ENCODE measurements around the gene CMTM1. TPM values are rescaled to one million over a fixed set of nuclear protein-coding genes. Genes with fewer than 3 reads are reported as not detected.

CMTM1 gene
- total RNA-seq, 1 donor from 2014 or later, result 8.4 TPM

DNA sequence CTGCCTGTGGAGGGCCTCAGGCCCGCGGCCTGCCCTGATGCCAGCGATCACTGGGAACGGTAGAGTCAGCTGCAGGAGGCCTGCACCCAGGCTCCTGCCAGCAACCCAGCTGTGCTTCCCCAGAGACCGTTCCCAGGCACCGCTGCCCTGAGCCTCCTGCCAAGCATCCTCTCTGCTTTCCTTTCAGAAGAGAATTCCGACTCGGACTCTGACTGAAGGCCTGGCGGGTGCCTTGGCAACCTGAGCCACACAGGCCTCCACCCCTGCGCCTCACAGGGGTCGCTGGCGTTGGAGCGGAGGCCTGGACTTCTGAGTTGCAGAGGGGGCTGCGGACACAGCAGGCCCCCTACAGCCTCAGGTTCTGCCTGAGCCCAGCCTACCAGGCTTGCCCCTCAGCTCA, 46.2 kb downstream of the CMTM1 start:
- H3K4me3 Mint-ChIP-seq, result no peak overlapping the region
- peaks cover 15% of the 10 kb centered on the region for H3K4me1 Mint-ChIP-seq (ENCODE audit: unreplicated experiment)
- no peaks in the 10 kb centered on the region for H3K9me3 Mint-ChIP-seq
- H3K27me3 Mint-ChIP-seq, result no peaks in the 10 kb centered on the region
- H3K27ac Mint-ChIP-seq, result no peak overlapping the region
- DNase-seq (ENCODE audit: extremely low spot score, unreplicated experiment), result no peak
- TF ChIP-seq, protein P1, sequence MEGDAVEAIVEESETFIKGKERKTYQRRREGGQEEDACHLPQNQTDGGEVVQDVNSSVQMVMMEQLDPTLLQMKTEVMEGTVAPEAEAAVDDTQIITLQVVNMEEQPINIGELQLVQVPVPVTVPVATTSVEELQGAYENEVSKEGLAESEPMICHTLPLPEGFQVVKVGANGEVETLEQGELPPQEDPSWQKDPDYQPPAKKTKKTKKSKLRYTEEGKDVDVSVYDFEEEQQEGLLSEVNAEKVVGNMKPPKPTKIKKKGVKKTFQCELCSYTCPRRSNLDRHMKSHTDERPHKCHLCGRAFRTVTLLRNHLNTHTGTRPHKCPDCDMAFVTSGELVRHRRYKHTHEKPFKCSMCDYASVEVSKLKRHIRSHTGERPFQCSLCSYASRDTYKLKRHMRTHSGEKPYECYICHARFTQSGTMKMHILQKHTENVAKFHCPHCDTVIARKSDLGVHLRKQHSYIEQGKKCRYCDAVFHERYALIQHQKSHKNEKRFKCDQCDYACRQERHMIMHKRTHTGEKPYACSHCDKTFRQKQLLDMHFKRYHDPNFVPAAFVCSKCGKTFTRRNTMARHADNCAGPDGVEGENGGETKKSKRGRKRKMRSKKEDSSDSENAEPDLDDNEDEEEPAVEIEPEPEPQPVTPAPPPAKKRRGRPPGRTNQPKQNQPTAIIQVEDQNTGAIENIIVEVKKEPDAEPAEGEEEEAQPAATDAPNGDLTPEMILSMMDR (conservative IDR thresholded peaks at IDR 0.05), result no peak
- H3K36me3 Mint-ChIP-seq, result peaks cover 4% of the 10 kb centered on the region

DNA sequence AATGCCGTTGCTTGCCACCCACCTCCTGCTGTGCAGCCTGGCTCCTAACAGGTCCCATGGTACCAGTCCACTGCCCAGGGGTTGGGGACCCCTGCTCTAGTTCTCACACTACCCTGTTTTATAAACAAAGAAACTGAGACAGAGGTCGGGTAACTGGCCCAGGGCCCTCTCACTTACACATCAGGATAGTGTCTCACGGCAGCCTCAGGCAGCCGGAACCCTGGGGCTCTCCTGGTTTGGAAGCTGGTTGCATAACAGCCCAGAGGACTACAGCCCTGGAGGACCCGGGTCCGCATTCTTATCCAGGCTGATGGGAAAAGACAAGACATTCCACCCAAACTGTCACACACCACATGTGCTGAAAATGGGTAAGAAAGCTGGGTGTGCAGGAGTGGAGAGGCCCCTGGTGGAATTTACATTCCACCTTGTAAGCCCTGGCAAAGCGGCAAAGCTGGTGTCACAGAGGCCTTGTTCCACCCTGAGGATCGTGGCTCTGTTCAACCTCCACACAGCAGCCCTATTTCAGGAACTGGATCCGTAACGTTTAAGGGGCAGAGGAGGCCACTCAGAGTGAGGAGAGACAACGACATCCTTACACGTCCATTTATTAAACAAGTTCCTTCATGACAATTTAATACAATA, 48.0 kb downstream of the CMTM1 start:
- no peaks in the 10 kb centered on the region for H3K9me3 Mint-ChIP-seq
- H3K4me1 Mint-ChIP-seq (ENCODE audit: unreplicated experiment), result peaks cover 20% of the 10 kb centered on the region
- H3K27me3 Mint-ChIP-seq, result no peaks in the 10 kb centered on the region
- H3K27ac Mint-ChIP-seq, result no peak overlapping the region
- peaks cover 4% of the 10 kb centered on the region for H3K36me3 Mint-ChIP-seq
- no peak overlapping the region for H3K4me3 Mint-ChIP-seq
- DNase-seq (ENCODE audit: extremely low spot score, unreplicated experiment), result no peak
- TF ChIP-seq, protein P1 (conservative IDR thresholded peaks at IDR 0.05), result no peak

DNA sequence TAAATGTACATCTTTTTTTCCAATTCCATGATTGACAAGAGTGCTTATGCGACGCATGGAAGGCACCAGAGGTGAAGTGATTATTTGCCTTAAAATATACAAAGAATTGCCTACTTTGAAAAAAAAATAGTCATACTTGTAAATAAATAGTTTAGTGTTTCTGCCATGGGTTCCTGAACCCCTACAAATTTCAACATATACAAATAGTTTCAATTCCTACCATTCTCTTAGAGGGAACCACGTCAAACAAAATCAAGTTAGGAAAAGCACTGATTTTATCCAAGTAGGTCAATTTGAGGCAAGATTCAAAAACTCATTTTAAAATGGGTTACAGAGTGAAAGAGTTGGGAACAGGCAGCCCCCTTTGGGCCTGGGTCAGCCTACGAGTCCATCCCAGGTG, 49.9 kb downstream of the CMTM1 start:
- TF ChIP-seq, protein P1 (conservative IDR thresholded peaks at IDR 0.05), result no peak
- no peaks in the 10 kb centered on the region for H3K9me3 Mint-ChIP-seq
- no peak for DNase-seq (ENCODE audit: extremely low spot score, unreplicated experiment)
- H3K4me1 Mint-ChIP-seq (ENCODE audit: unreplicated experiment), result peaks cover 32% of the 10 kb centered on the region
- H3K27me3 Mint-ChIP-seq, result no peaks in the 10 kb centered on the region
- no peak overlapping the region for H3K4me3 Mint-ChIP-seq
- H3K36me3 Mint-ChIP-seq, result peaks cover 4% of the 10 kb centered on the region
- H3K27ac Mint-ChIP-seq, result no peak overlapping the region

DNA sequence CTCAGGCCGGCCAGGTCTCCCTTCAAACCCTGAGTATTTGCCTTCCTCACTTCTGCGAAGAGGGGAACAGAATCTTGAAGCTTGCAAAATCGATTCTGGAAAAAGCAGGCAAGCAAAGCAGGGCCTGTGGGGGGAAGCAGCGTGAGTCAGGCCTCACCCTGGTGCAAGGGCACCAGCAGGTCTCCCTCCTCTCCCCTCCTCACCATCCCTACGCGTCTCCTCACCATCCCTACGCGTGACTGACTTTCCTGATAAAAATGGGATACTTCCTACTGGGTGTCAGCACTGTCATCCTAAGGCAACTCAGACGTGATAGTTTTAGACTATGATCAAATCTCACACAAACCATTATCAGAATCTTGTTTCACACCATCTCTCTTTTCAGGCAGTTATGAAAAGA, 50.4 kb downstream of the CMTM1 start:
- no peak overlapping the region for H3K27ac Mint-ChIP-seq
- no peaks in the 10 kb centered on the region for H3K9me3 Mint-ChIP-seq
- no peaks in the 10 kb centered on the region for H3K27me3 Mint-ChIP-seq
- TF ChIP-seq, protein P1 (conservative IDR thresholded peaks at IDR 0.05), result no peak
- H3K4me1 Mint-ChIP-seq (ENCODE audit: unreplicated experiment), result peaks cover 32% of the 10 kb centered on the region
- H3K4me3 Mint-ChIP-seq, result no peak overlapping the region
- peaks cover under 1% of the 10 kb centered on the region for H3K36me3 Mint-ChIP-seq
- no peak for DNase-seq (ENCODE audit: extremely low spot score, unreplicated experiment)

DNA sequence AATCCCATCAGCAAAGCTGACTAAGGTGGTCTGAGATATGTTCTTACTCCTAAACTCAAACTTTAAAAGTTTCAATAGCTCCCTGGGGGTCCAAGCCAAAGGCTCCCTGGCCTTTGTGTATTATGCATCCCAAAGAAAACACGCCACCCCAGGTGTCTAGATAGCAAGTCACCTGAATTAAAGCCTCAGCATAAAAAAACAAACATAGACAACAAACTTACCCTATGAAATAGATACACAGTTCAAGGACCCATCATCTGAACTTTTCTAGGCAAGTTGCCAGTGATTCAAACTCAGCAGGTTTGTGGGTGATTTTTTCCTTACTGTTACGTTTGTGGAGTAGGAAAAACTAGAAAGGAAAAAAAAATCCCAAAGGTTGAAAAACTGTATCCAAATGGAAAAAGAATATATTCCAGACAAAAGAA, 50.8 kb downstream of the CMTM1 start:
- no peak overlapping the region for H3K27ac Mint-ChIP-seq
- no peak for DNase-seq (ENCODE audit: extremely low spot score, unreplicated experiment)
- peaks cover 32% of the 10 kb centered on the region for H3K4me1 Mint-ChIP-seq (ENCODE audit: unreplicated experiment)
- no peaks in the 10 kb centered on the region for H3K9me3 Mint-ChIP-seq
- TF ChIP-seq, protein P1 (conservative IDR thresholded peaks at IDR 0.05), result no peak
- no peaks in the 10 kb centered on the region for H3K27me3 Mint-ChIP-seq
- H3K4me3 Mint-ChIP-seq, result no peak overlapping the region
- no peaks in the 10 kb centered on the region for H3K36me3 Mint-ChIP-seq
